Suppressor macrophage treated with lipopolysaccharide for 4 hours (primary cell): ENCODE data around the gene TECPR2.
"Not testable (repeated sequence)": the region's sequence is repeated elsewhere in the genome, so short reads cannot be mapped to it uniquely, and the experiment has no call there.

Experiments
- DNase-seq: peaks from one replicate; pipeline ENCODE4 v3.0.0-alpha.2; 2020

The TECPR2 gene, protein sequence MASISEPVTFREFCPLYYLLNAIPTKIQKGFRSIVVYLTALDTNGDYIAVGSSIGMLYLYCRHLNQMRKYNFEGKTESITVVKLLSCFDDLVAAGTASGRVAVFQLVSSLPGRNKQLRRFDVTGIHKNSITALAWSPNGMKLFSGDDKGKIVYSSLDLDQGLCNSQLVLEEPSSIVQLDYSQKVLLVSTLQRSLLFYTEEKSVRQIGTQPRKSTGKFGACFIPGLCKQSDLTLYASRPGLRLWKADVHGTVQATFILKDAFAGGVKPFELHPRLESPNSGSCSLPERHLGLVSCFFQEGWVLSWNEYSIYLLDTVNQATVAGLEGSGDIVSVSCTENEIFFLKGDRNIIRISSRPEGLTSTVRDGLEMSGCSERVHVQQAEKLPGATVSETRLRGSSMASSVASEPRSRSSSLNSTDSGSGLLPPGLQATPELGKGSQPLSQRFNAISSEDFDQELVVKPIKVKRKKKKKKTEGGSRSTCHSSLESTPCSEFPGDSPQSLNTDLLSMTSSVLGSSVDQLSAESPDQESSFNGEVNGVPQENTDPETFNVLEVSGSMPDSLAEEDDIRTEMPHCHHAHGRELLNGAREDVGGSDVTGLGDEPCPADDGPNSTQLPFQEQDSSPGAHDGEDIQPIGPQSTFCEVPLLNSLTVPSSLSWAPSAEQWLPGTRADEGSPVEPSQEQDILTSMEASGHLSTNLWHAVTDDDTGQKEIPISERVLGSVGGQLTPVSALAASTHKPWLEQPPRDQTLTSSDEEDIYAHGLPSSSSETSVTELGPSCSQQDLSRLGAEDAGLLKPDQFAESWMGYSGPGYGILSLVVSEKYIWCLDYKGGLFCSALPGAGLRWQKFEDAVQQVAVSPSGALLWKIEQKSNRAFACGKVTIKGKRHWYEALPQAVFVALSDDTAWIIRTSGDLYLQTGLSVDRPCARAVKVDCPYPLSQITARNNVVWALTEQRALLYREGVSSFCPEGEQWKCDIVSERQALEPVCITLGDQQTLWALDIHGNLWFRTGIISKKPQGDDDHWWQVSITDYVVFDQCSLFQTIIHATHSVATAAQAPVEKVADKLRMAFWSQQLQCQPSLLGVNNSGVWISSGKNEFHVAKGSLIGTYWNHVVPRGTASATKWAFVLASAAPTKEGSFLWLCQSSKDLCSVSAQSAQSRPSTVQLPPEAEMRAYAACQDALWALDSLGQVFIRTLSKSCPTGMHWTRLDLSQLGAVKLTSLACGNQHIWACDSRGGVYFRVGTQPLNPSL (N-terminal part only)

DNA sequence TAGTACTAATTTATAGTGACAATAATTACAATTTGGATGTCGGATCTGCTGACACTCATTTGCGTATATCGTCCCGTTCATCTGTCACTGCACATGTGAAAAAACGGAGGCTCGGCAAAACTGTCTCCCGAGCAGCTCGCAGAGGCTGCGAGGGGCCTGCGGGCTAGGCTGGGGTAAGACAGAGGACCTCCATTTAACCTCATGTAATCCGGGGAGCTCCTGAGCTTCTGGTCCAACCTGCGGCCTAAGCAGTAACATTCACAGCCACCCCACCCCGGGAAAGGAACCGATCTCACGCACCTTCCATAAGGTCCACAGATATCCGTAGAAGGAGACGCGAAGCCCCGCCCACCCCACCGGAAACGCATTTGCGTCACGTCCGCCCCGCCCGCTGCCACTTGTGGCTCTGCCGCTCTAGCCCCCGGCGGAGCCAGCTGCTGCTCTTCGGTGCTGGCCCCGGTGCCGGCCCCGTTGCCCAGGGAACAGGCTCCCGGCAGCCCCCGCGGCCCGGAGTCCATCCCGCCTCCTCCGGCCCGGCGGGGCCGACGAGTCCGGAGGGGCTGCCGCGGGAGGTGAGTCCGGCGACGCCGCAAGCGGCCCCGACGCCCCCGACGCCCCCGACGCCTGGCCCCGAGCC, at the start of gene TECPR2, which contains the start of gene CINP:
TECPR2 (plus strand) TSS at position 397 of the 637 bp plus-strand sequence. CDS start 13,781 bp downstream, outside the sequence.
CINP (minus strand) TSS at position 346 of the 637 bp plus-strand sequence; CDS start at position 307, 39 bp downstream.
- peak; percentile 99 for DNase-seq

DNA sequence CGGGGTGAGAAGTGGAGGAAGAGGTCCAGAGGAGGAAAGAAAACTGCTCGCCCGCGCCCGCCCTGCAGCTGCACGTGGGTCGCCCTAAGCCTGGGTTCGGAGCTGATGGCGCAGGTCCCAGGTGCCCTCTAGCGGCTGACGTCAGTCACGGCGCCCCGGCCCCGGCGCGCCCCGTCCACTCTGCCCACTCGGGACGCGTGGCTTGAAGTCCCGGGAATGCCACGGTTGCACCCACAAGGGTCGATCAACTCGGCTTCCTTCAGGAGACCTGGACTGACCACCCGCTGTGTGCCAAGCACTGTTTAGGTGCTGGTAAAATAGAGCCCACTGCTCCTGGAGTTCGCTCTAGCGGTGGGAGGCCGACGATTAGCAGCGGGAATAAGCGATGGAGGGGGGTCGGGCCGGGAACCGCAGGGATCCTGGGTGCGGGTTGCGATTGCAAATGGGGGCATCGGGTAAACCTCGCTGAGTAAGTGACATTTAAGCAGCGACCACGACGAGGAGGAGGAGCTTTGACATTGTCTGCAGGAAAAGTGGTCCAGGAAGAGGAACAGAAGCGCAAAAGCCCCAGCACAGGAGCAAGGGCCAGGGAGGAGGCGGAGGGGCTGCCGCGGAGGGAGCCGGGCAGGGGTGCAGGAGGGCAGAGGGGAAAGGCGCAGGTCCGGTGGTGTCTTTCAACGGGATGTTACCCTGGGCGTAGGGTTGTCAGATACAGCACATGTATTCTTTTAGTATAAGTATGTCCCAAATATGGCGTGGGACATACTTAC, 48.3 kb upstream of the TECPR2 start:
- peak; percentile 86 for DNase-seq

DNA sequence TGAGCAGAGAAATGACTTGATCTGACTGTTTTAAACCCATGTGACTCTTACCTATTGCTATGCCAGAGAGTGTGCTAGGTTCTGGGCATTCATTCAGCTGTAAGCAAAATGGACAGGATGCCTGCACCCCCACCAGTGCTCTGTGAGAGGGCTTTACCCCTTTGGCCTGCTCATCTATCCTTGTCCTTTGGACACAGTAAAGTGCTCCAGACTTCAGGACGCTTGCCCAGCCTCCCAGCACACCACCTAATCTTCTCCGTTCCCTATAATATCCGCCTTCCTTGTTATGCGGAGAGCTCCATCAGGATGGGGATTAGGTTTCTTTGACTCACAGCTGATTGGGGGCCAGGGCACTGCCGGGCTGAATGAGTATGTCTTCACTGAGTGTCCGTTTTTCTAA, 47.6 kb upstream of the TECPR2 start:
- no peak for DNase-seq

DNA sequence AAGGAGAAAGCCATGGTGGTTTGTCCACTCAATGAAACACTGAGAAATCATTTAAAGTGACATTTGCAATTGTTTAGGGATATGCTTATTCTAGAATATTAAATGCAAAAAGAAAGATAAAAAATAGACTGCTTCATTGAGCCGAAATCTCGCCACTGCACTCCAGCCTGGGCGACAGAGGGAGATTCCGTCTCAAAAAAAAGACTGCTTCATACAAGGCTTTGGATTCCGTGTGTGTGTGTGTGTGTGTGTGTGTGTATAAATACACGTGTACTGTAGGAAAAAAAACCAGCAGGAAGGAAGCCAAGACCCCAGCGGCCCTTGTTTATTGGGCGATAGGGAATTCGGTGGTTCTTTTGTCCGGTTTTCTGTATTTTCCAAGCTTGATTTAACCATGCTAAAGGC, 46.4 kb upstream of the TECPR2 start:
- peak; percentile 48 for DNase-seq

DNA sequence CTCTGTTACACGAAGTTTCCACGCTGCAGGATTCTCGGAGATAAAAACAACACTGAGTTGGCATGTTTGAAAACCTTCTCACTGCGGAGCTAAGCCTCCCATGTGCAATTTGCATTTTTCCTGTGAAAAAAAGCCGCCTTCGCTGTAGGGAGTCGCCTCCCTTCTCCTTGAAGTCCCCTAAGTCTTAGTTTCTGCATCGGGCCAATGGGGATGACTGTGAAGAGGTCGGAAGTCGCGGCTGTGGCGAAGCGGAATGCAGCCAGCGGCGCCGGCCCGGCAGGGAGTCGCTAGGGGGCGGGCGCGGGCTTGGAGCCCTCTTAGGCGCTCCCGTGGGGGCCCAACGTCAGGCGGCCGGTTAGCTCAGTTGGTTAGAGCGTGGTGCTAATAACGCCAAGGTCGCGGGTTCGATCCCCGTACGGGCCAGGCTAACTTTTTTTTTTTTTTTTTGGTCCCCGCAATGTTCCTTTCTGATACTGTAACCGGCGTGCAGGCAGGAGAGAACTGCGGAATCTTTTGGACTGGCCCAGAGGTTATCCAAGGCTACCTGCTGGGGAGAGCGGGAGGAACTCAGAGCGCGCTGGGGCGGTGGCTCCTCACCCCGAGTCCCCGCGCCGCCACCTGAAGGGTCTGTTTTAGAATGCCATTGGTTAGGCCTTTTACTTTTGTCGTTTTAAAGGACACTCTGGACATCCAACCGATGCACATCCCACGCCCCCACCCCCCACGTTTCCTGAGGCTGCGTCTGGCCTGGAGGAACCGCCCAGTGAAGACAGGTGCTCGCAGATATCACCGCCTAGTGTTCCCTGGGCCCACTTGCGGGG, 45.8 kb upstream of the TECPR2 start:
- peak; percentile 96 for DNase-seq

DNA sequence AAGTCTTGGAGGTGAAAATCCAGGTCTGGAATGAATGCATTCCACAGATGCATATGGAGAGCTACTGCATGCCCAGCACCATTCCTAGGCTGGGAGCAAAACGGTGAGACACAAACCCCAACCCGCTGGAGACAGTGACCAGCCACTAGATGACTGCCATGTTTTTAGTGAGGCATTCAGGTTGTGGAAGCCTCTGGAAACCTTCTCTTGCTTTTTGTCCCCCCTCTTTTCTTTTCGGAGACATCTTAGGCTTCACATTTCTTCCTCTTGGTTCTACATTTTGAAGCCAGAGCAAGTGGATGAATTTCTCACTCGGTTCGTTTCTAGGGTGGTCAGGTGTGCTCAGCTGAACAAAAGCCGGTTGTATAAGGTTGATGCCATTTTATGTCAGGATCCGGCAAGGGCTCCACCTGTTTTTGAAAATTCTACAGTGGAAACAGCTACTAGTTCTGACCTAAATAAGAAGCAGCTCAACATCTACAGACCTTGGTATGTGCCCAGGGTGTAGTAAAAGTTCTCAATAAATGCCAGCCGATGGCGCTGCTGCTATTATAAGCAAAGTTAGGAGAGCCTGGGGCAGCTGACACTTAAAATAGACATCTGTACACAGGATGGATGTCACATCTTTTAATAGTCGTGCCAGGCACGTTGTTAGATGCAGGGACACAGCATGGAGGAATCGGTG, 45.0 kb upstream of the TECPR2 start:
- DNase-seq, result peak; percentile 33

DNA sequence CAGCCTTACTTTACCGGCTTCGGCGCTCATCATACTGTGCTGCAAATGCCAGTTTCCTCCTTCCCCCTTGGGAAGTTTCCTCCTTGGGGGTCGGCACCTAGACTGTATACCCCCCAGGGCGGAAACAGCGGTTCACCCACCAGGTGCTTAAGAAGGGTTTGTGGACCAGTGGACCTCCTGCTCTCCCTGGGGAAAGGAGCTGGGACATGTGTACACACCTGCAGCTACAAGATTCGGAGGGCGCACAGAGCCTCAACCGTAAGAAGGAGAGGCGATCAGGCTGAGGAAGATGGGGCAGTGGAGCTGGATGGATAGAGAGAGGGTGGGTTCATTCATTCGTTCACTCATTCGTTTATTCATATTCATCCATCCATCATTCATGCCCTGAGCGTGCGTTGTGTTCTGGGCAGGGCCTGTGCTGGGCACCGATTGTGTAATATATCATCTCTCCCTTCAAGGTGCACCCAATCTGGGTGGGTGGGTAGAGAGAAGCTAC, 43.9 kb upstream of the TECPR2 start:
- DNase-seq, result no peak

DNA sequence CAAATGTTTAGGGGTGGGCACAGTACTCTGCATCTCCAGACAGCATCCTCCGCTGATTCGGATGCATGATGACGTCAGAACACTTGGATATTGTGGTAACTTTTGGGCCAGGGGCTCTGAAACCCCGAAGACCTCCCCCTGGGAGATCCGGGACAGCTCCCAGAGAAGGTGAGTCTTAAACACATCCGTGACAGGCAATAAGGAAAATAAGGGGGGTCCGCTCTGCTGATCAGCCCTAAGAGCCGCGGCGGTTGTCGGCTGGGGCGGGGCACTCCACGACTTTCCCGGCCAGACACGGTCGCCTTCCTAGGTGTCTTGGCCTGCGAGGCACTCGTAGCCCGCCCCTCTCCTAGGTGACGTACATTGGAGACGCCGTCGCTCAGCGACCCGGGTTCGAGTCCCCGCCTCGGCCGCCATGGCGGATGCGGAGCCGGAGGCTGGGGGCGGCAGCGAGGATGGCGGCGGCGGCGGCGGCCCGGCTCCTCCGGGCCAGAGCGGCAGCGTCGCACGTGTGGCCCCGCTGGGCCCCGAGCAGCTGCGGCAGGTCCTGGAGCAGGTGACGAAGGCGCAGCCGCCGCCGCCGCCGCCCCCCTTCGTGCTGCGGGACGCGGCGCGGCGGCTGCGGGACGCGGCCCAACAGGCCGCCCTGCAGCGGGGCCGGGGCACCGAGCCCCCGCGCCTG, 43.2 kb upstream of the TECPR2 start, which contains the start of gene ZNF839:
ZNF839 (plus strand) TSS at position 396 of the 682 bp plus-strand sequence; CDS start at position 416, 20 bp downstream.
- DNase-seq, result peak; percentile 94

DNA sequence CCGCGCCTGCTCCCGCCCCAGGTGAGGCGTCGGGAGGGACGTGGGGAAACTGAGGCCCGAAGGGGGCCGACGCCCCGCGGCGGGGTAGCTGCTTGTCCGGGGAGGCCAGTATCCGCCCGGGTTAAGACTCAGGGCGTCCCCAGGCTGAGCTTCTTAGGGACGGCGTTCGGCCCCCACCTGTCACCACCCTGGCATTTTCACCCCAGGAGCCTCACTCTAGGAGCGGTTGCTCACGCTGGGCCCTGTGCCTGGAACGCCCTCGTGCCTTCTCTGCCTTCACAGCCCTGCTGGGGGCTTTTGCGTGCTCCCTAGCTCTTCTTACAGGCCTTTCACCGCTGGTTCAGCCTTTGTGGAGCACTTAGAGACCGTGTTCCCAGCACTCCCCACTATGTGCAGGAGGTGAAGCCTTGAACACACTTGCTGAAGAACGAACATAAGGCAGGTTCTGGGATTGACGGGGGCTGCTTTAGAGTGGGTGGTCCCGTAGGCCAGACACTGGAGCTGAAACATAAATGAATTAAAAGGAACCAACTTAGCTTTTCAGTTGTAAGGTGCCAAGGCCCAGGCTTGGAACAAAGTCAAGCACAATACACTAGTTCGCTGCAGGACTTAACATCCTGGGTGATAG, 42.6 kb upstream of the TECPR2 start:
- peak; percentile 25 for DNase-seq

DNA sequence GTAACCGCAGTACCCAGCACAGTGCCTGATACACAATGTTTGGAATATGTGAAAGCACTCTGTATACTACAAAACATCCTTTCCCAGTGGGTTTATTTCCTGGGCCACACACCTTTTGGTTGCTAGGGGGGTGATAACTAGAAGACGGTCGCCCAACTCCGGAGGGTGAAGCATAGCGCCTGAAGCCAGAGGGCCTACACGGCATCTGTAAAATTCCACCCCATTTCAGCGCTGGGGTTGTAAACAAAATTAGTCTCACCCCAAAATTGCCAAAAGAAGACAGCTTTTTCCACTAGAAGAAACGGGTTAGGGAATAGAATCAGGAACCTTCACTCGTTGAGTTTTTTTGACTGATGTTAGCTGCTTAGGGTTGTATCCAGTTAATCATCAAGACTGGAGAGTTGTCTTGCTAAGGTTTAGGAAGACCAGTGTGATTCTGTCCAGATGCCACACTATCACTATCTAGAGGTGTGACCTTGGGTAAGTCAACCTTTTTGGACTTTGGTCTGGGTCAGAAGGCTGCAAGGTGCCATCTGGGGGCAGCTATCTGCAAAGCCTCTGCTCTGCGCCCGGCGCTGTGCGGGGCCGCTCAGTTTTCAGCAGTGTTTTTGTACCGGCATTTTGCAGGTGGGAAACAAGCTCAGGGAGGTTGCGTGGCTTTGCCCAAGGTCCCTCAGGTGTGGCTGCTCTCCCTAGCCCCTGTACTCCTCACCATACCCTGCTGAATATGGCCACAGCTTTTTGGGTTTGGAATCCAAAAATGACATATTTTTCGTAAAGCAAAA, 41.9 kb upstream of the TECPR2 start:
- DNase-seq, result no peak

DNA sequence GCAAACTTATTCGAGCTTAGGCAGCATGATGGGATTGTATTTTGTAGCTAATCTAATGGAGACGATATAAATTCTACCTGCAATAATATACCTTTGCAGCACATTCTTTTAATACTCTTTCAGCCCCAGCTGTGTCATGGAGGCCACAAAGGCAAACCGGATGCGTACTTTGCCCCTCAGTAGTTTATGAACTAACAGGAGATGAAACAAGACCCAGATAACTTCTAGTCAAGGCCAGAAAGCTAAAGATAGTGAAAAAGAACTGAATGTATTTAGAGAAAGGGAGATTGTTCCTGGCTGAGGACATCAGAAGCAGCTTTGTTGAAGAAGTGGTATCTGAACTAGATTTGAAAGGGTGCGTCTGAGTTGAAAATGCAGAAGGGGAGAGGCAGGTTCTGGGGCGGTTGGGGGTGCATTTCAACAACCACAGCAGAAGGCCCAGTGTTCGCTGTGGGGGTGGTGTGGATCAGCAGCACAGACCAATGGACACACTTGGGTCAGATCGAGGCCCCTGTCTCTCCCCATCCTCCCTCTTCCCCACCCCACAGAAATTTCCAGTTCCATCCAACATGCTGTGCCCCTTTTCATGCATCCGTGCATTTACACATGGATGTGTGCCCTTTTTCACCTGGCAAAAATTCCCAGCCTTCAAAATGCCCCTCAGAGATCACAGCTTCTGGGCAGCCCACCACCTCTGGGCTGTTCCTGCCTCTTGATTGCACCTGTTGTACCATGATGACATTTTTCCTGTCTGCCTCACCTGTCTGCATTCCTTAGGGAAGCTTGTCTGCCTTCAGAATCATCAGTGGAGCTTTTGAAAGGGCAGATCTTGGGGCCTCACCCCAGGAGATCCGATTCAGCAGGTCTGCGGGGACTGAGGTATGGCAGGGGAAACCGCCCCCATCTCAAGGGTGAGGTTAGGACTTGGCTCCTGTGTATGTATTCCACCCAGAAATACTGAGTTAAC, 41.0 kb upstream of the TECPR2 start:
- no peak for DNase-seq

DNA sequence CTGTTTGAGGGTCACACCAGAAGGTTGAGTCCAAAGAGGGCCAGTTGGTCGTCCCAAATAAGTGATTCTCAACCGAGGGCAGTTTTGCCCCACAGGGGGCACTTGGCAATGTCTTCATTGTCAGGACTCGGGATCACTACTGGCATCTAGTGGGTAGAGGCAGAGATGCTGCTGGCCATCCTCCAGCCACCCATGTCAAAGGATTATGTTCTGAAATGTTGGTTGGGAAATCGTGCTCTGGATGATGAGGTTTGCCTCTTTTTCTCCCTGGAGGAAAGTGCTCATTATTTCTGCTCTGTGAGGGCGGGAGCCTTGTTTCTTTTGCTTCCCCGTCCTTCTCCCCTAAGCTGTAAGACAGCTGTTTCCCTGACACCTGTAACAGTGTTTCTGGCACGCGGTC, 39.6 kb upstream of the TECPR2 start:
- peak; percentile 68 for DNase-seq

DNA sequence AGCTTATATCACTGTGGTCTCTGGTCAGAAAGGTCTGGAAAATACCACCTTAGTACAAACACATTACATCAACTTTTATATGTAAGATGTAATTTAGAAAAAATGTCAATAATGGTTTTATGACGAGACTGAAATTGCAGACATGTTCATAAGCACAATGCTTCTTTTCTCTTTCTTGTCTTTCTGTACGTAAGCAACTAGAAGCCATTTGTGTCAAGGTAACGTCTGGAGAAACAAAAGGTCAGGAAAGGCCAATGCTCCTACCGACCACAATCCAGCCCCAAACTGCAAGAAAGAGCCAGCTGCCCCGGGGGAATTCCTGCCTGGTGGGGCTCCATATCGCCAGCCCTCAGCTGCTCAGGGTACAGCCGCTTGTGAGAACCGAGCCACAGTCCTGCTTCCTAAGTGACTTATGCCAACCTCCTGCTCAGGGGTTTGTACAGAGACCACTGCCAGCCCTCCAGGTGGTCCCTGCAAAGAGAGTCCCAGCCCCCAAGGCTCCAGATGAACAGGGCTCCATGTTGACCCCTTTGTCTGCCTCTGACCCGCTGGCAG, 36.9 kb upstream of the TECPR2 start:
- no peak for DNase-seq

DNA sequence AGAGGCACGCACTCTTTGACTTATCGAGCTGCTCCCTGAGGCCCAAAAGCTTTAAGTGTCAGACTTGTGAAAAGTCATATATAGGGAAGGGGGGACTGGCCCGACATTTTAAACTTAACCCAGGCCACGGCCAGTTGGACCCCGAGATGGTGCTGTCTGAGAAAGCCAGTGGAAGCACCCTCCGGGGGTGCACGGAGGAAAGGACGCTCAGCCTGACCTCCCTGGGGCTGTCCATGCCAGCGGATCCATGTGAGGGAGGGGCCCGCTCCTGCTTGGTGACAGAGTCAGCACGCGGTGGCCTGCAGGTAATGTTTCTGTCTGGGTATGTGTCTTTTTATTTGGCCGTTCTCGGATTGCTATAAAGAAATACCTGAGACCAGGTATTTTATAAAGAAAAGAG, 36.2 kb upstream of the TECPR2 start:
- no peak for DNase-seq

DNA sequence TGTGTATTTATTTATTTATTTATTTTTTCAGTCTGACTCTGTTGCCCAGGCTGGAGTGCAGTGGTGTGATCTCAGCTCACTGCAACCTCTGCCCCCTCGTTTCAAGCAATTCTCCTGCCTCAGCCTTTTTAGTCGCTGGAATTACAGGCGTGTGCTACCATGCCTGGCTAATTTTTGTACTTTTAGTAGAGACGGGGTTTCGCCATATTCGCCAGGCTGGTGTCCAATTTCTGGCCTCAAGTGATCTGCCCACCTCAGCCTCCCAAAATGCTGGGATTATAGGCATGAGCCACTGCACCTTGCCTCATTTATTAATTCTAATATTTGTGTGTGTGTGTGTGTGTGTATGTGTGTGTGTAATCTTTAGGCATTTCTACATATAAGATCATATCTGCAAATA, 33.4 kb upstream of the TECPR2 start:
- not testable (repeated sequence) for DNase-seq

DNA sequence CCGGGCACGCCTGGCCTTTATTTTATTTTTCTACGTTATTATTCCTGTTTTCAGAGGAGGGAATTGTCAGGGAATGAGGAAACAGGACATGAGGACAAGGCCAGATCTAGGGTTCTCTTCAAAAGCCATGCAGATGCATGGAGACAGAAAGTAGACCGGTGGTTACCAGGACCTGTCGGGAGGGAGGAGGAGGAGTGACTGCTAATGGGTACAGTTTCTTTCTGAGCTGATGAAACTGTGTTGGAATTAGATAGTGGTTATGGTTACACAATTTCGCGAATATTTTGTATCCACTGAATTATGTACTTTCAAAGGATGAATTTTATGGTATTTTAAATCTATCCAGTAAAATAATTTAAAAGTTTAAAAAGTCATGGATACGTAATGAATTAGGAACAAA, 31.9 kb upstream of the TECPR2 start:
- DNase-seq, result no peak
